AG04449 (cell line): ENCODE results near the gene PMEPA1.

Source experiments
- CTCF ChIA-PET: fragments of 350-600 bp; formaldehyde crosslinking; extraction: SDS; loops from one replicate; lab custom pipeline; 2021; ENCODE audit warnings: antibody characterized with exemption; lab: Yijun Ruan, JAX
- POLR2A ChIA-PET: fragments of 400-600, 350-600 bp; formaldehyde crosslinking; extraction: SDS; loops from one replicate; lab custom pipeline; 2020; ENCODE audit warnings: antibody characterized with exemption, inconsistent platforms; lab: Yijun Ruan, JAX
- DNase-seq: peaks from one replicate; pipeline ENCODE4 v3.0.0-alpha.2; 2010; ENCODE audit warnings: low read depth, low spot score
- H3K4me3 ChIP-seq: 2 replicates; pipeline ENCODE4 v1.5.1; 2011; ENCODE audit warnings: low read depth, mild to moderate bottlenecking, control low read depth, low read length
- CTCF ChIP-seq: IDR thresholded peaks from one replicate; pipeline ENCODE4 v1.5.1; 2011; ENCODE audit warnings: mild to moderate bottlenecking, moderate library complexity, low read length, control low read depth, inconsistent platforms; ENCODE audit not compliant: insufficient read depth; ENCODE audit errors: missing control alignments

The PMEPA1 gene

GRCh38 chr20:57627339-57627738 lies 82.5 kb downstream of the PMEPA1 start:
- DNase-seq: no peak
- ChIA-PET POLR2A (no interaction called here), CTCF (interaction anchor here (0.8 to 1.8 kb wide), 4 partner anchors 9 to 555 kb away, joined by 3 to 8 read pairs (median 3); no protein-coding TSS in a partner anchor)

GRCh38 chr20:57625978-57626377 lies 83.8 kb downstream of the PMEPA1 start:
- TF ChIP-seq CTCF: no peak
- ChIA-PET POLR2A (no interaction called here), CTCF (interaction anchor here (1.2 kb wide), 1 partner anchor 554 kb away, joined by 5 read pairs; no protein-coding TSS in a partner anchor)
- no peak overlapping the region for H3K4me3 ChIP-seq
- no peak for DNase-seq

More at GRCh38 chr20:57627339-57627738, 82.5 kb downstream of the PMEPA1 start:
- no peak for TF ChIP-seq CTCF
- no peak overlapping the region for H3K4me3 ChIP-seq

GRCh38 chr20:57625181-57625958 lies 84.4 kb downstream of the PMEPA1 start:
- H3K4me3 ChIP-seq: no peak overlapping the region
- no peak for DNase-seq
- ChIA-PET CTCF (interaction anchor here (3.3 kb wide), 1 partner anchor 461 kb away, joined by 17 read pairs; no protein-coding TSS in a partner anchor), POLR2A (no interaction called here)
- no peak for TF ChIP-seq CTCF

DNA sequence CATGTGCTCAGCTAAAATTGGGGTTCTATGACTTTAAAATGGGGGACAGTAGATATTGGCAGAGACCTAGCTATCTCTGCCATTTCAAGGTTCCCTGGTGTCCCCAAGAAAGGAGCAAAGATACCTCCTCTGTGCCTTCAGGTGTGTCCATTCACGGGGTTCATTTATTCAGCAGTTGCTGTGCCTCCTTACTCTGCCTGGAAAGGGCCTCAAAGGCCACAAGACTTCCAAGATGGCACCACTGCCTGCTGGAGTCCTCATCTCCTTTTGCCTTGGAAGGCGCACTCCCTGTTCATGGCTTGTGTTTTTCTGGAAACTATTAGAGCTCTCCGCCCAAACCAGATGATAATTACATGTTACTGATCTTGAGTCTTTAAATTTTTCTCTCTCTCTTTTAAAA lies 85.7 kb downstream of the PMEPA1 start:
- no peak for DNase-seq
- ChIA-PET POLR2A (no interaction called here), CTCF (interaction anchor here (0.8 to 3.3 kb wide), 7 partner anchors 10 to 595 kb away, joined by 3 to 25 read pairs (median 4); no protein-coding TSS in a partner anchor)
- no peak for TF ChIP-seq CTCF
- H3K4me3 ChIP-seq: no peak overlapping the region

- no peak overlapping the region for H3K4me3 ChIP-seq
- TF ChIP-seq CTCF: peak; percentile 74
- DNase-seq: no peak
- POLR2A ChIA-PET: no interaction called here
- CTCF ChIA-PET: interaction anchor here (0.9 to 3.3 kb wide), 13 partner anchors 9 to 596 kb away, joined by 3 to 25 read pairs (median 3); no protein-coding TSS in a partner anchor
These were observed 87.0 kb downstream of the PMEPA1 start for GRCh38 chr20:57622579-57623381.
